GM12878 (cell line): ENCODE data around the gene SH2D5. TPM values are rescaled to one million over a fixed set of nuclear protein-coding genes. Genes with fewer than 3 reads are reported as not detected.

Experiments used
- ATAC-seq: fragments of 200-7000 bp; cut with Tn5 transposase; 3 replicates; pipeline ENCODE4 v1.9.1; 2020; ENCODE audit warnings: mild to moderate bottlenecking, moderate library complexity
- BruUV-seq: library from RNA; stranded (reverse); fragments of 400-500 nt; replicated peaks from 2 replicates; lab custom pipeline; 2021; lab: Mats Ljungman, UMichigan
- CTCF ChIA-PET: fragments of 300-600 bp; sonication (Branson Sonifier 250); formaldehyde crosslinking; extraction: SDS; loops from one replicate; lab custom pipeline; 2021; ENCODE audit warnings: inconsistent platforms; lab: Yijun Ruan, JAX
- POLR2A ChIA-PET: fragments of 350-600 bp; formaldehyde crosslinking; extraction: SDS; loops from one replicate; lab custom pipeline; 2021; ENCODE audit warnings: inconsistent platforms; lab: Charles Lee
- RAD21 ChIA-PET: fragments of 300-600 bp; sonication (Branson Sonifier 250); formaldehyde crosslinking; loops from one replicate; lab custom pipeline; 2023; ENCODE audit warnings: antibody characterized with exemption; ENCODE audit not compliant: unreplicated experiment; lab: Charles Lee
- SMC1A ChIA-PET: fragments of 300-600 bp; sonication (Branson Sonifier 250); formaldehyde crosslinking; loops from one replicate; lab custom pipeline; 2023; ENCODE audit not compliant: unreplicated experiment, uncharacterized antibody; lab: Charles Lee
- DNase-seq: peaks from one replicate; pipeline ENCODE4 v3.0.0-alpha.2; 2011; ENCODE audit warnings: low read depth, low spot score
- FAIRE-seq: peaks from 3 replicates; lab custom pipeline; 2011; peaks lifted over from hg19 to GRCh38; lab: Jason Lieb, UNC
- H2AFZ ChIP-seq: 2 replicates; pipeline ENCODE4 v1.6.0; 2011; ENCODE audit warnings: low read depth, low read length, control low read depth; ENCODE audit not compliant: control insufficient read depth
- H3K27ac ChIP-seq: 2 replicates; pipeline ENCODE4 v1.5.1; 2011; ENCODE audit warnings: control low read depth; ENCODE audit not compliant: control insufficient read depth, insufficient read depth
- H3K27me3 ChIP-seq, 2 experiments: replicated peaks in 1 of 2; 2 replicates each; pipeline versions ENCODE4 v1.6.0 to v1.6.1; 2011; ENCODE audit warnings: low read length in 1 of 2; ENCODE audit not compliant: control insufficient read depth in 2 of 2, insufficient read depth in 2 of 2
- H3K36me3 ChIP-seq, 2 experiments: 2 replicates each; pipeline ENCODE4 v1.5.1; 2011; ENCODE audit warnings: low read length in 1 of 2; ENCODE audit not compliant: control insufficient read depth in 2 of 2, insufficient read depth in 2 of 2
- H3K4me1 ChIP-seq: 2 replicates; pipeline ENCODE4 v1.6.1; 2011; ENCODE audit warnings: mild to moderate bottlenecking, low read length, moderate library complexity, mixed read lengths; ENCODE audit not compliant: control insufficient read depth, insufficient read depth
- H3K4me2 ChIP-seq: 2 replicates; pipeline ENCODE4 v1.6.0; 2011; ENCODE audit warnings: control low read depth; ENCODE audit not compliant: control insufficient read depth, insufficient read depth
- H3K4me3 ChIP-seq: fragments of 200-600 bp; sonication (generic); 2 replicates; pipeline ENCODE4 v1.5.1; 2016
- H3K79me2 ChIP-seq: 2 replicates; pipeline ENCODE4 v1.6.0; 2011; ENCODE audit warnings: low read length; ENCODE audit not compliant: control insufficient read depth, insufficient read depth
- H3K9ac ChIP-seq: 2 replicates; pipeline ENCODE4 v1.8.0; 2011; ENCODE audit warnings: low read length, control low read depth, mixed read lengths; ENCODE audit not compliant: control insufficient read depth, insufficient read depth
- H3K9me3 ChIP-seq: replicated peaks from 3 replicates; pipeline ENCODE4 v1.5.1; 2011; ENCODE audit warnings: mild to moderate bottlenecking, low read length; ENCODE audit not compliant: control insufficient read depth, insufficient read depth
- H4K20me1 ChIP-seq: 2 replicates; pipeline ENCODE4 v1.6.0; 2011; ENCODE audit not compliant: control insufficient read depth, insufficient read depth
- ASH2L ChIP-seq: fragments of 300-600, 200-600 bp; sonication (generic); IDR thresholded peaks from 2 replicates; pipeline ENCODE4 v1.6.1; 2017; ENCODE audit warnings: low read depth, mild to moderate bottlenecking, borderline replicate concordance
- E2F4 ChIP-seq: IDR thresholded peaks from 2 replicates; pipeline ENCODE4 v1.6.1; 2012; ENCODE audit warnings: low read depth, low read length, improper control_type of control experiment
- KAT2A ChIP-seq: conservative IDR thresholded peaks from 2 replicates; pipeline ENCODE4 v1.6.1; 2011; ENCODE audit warnings: low read depth, low read length; ENCODE audit not compliant: control insufficient read depth
- MYB ChIP-seq: fragments of 150-350 bp; IDR thresholded peaks from 2 replicates; pipeline ENCODE4 v1.6.1; 2014; ENCODE audit warnings: mild to moderate bottlenecking, low read depth, low read length, borderline replicate concordance
- NFXL1 ChIP-seq: fragments of 450-650 bp; IDR thresholded peaks from 2 replicates; pipeline ENCODE4 v1.6.1; 2017; ENCODE audit warnings: antibody characterized with exemption, mild to moderate bottlenecking, borderline replicate concordance
- NR2C1 ChIP-seq: fragments of 450-650 bp; IDR thresholded peaks from 2 replicates; pipeline ENCODE4 v1.6.1; 2017; ENCODE audit warnings: antibody characterized with exemption, mild to moderate bottlenecking, moderate library complexity
- RB1 ChIP-seq: fragments of 450-650 bp; formaldehyde crosslinking; IDR thresholded peaks from 2 replicates; pipeline ENCODE4 v1.6.1; 2017; ENCODE audit warnings: mild to moderate bottlenecking, borderline replicate concordance
- RBBP5 ChIP-seq: fragments of 200-600 bp; sonication (generic); conservative IDR thresholded peaks from 2 replicates; pipeline ENCODE4 v1.6.1; 2016
- ZSCAN29 ChIP-seq: fragments of 450-650 bp; IDR thresholded peaks from 2 replicates; pipeline ENCODE4 v1.6.1; 2017; ENCODE audit warnings: mild to moderate bottlenecking, moderate library complexity
- WGBS: methylation state at CpG from one replicate; pipeline ENCODE4 v1.1.6; 2016; ENCODE audit warnings: low lambda C conversion rate; ENCODE audit not compliant: insufficient replicate concordance, insufficient coverage; ENCODE audit errors: missing lambda C conversion rate; 5-methylcytosine and 5-hydroxymethylcytosine counted together
- in situ Hi-C: fragments of 300-500 bp; cut with MboI; formaldehyde crosslinking; loops from 9 replicates; pipeline ENCODE4 v1.14.3; 2018; ENCODE audit warnings: mixed read lengths
- intact Hi-C: fragments of 100-400 bp; cut with micrococcal nuclease; formaldehyde crosslinking; loops from one replicate; pipeline ENCODE4 v1.14.2; 2022; ENCODE audit not compliant: unreplicated experiment
- polyA plus RNA-seq, 11 experiments: library from polyadenylated mRNA; depleted of rRNA in 4 of 11; unstranded in 6 of 11; stranded (reverse) in 5 of 11; fragments of >200 nt; fragmentation: Nextera tagmentation in 4 of 11; fragmentation: Illumina TruSeq in 1 of 11; extraction: Ambion mirVana in 4 of 11; extraction: Trizol in 1 of 11; gene quantifications; 1 replicate in 1 of 11; 2 replicates in 10 of 11; pipeline versions ENCODE4 v1.2.1 to v1.2.3, GENCODE V29; 2011 to 2016; ENCODE audit warnings: inconsistent platforms in 2 of 11, missing spikeins in 2 of 11, low read depth in 1 of 11
- total RNA-seq, 4 experiments: library from RNA; depleted of rRNA in 3 of 4; stranded (reverse); fragments of >200 nt in 3 of 4; fragmentation: Illumina TruSeq in 1 of 4; extraction: Trizol in 1 of 4; gene quantifications; 2 replicates each; pipeline versions ENCODE4 v1.2.1 to v1.2.3, GENCODE V29; 2013 to 2021
- TF ChIP-seq, protein P1 (sequence below): fragments of 450-650 bp; formaldehyde crosslinking; IDR thresholded peaks from 2 replicates; pipeline ENCODE4 v1.4.0; 2022; ENCODE audit warnings: mild to moderate bottlenecking, moderate library complexity
- TF ChIP-seq, protein P2 (sequence below): fragments of 450-650 bp; IDR thresholded peaks from 2 replicates; pipeline ENCODE4 v1.6.1; 2017; ENCODE audit warnings: borderline replicate concordance
- TF ChIP-seq, protein P3 (sequence below): IDR thresholded peaks from 2 replicates; pipeline ENCODE4 v1.6.1; 2011; ENCODE audit warnings: low read depth, low read length, improper control_type of control experiment, borderline replicate concordance

Gene SH2D5
- total and polyA plus RNA-seq, 10 of the 15 experiments (the other 5 are each of a cell fraction or from before 2014, with no cell fraction given): 0.03 to 0.62 (median 0.20) TPM; not detected in 3

GRCh38 chr1:20726932-20727745 is 5.4 kb downstream of the SH2D5 start (continued):
- no peak for TF ChIP-seq E2F4
- TF ChIP-seq, protein P1, sequence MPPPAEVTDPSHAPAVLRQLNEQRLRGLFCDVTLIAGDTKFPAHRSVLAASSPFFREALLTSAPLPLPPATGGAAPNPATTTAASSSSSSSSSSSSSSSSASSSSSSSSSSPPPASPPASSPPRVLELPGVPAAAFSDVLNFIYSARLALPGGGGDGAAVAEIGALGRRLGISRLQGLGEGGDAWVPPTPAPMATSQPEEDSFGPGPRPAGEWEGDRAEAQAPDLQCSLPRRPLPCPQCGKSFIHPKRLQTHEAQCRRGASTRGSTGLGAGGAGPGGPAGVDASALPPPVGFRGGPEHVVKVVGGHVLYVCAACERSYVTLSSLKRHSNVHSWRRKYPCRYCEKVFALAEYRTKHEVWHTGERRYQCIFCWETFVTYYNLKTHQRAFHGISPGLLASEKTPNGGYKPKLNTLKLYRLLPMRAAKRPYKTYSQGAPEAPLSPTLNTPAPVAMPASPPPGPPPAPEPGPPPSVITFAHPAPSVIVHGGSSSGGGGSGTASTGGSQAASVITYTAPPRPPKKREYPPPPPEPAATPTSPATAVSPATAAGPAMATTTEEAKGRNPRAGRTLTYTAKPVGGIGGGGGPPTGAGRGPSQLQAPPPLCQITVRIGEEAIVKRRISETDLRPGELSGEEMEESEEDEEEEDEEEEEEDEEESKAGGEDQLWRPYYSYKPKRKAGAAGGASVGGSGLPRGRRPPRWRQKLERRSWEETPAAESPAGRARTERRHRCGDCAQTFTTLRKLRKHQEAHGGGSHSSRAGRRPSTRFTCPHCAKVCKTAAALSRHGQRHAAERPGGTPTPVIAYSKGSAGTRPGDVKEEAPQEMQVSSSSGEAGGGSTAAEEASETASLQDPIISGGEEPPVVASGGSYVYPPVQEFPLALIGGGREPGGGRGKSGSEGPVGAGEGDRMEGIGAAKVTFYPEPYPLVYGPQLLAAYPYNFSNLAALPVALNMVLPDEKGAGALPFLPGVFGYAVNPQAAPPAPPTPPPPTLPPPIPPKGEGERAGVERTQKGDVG: no peak

- no peak for DNase-seq
- TF ChIP-seq, protein P2, sequence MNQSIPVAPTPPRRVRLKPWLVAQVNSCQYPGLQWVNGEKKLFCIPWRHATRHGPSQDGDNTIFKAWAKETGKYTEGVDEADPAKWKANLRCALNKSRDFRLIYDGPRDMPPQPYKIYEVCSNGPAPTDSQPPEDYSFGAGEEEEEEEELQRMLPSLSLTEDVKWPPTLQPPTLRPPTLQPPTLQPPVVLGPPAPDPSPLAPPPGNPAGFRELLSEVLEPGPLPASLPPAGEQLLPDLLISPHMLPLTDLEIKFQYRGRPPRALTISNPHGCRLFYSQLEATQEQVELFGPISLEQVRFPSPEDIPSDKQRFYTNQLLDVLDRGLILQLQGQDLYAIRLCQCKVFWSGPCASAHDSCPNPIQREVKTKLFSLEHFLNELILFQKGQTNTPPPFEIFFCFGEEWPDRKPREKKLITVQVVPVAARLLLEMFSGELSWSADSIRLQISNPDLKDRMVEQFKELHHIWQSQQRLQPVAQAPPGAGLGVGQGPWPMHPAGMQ: no peak
- TF ChIP-seq ASH2L: no peak
- no peak for TF ChIP-seq ZSCAN29
- no peak for TF ChIP-seq KAT2A
- no peak for TF ChIP-seq MYB
- no peak for TF ChIP-seq RBBP5
- TF ChIP-seq, protein P3, sequence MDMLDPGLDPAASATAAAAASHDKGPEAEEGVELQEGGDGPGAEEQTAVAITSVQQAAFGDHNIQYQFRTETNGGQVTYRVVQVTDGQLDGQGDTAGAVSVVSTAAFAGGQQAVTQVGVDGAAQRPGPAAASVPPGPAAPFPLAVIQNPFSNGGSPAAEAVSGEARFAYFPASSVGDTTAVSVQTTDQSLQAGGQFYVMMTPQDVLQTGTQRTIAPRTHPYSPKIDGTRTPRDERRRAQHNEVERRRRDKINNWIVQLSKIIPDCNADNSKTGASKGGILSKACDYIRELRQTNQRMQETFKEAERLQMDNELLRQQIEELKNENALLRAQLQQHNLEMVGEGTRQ: no peak
- TF ChIP-seq NFXL1: no peak
- TF ChIP-seq NR2C1: no peak
- no peak for TF ChIP-seq RB1
Observed at GRCh38 chr1:20726118-20726911, 6.2 kb downstream of the SH2D5 start.

More at GRCh38 chr1:20726118-20726911, 6.2 kb downstream of the SH2D5 start:
- ChIA-PET SMC1A (no interaction called here), POLR2A (no interaction called here), RAD21 (no interaction called here), CTCF (no interaction called here)
- Histone ChIP-seq H3K27ac (no peak overlapping the region), H4K20me1 (0 out of 2 replicates have a peak, but pooled peaks cover 2% of the 10 kb centered on the region), H3K79me2 (no peaks in the 10 kb centered on the region), H3K9me3 (no peaks in the 10 kb centered on the region), H3K4me3 (no peak overlapping the region), H3K4me1 (no peaks in the 10 kb centered on the region), H3K36me3 (no peaks in the 10 kb centered on the region), H3K9ac (no peak overlapping the region), H2AFZ (no peak overlapping the region), H3K27me3 (peaks cover 8 to 9% of the 10 kb centered on the region in 2 experiments; a peak in 3 of 4 replicates), H3K4me2 (no peak overlapping the region)
- no peak for ATAC-seq
- 51% methylated on average over 25 of the region's 25 CpGs for WGBS
- BruUV-seq: no TSS peak
- in situ Hi-C loops: no loop called here
- intact Hi-C loops: no loop called here
- no peak for FAIRE-seq
